ENCODE data around the gene NBEAL2. TPM values are rescaled to one million over a fixed set of nuclear protein-coding genes. Genes with fewer than 3 reads are reported as not detected.

Gene NBEAL2
- polyA plus RNA-seq, 4 donors, result 25.5 to 51.8 (median 40.5) TPM

- no peak for DNase-seq (ENCODE audit: low read depth in 4 of 4, low spot score in 2 of 4)
These were observed 6.1 kb downstream of the NBEAL2 start for GRCh38 chr3:46985588-46985987.

- no peak for DNase-seq (ENCODE audit: low read depth in 4 of 4, low spot score in 2 of 4)
These were observed 6.7 kb downstream of the NBEAL2 start for GRCh38 chr3:46986055-46986730.

GRCh38 chr3:46986782-46987310 is 7.4 kb downstream of the NBEAL2 start:
- DNase-seq (ENCODE audit: low read depth in 4 of 4, low spot score in 2 of 4), result no peak

GRCh38 chr3:46987319-46987742 is 7.9 kb downstream of the NBEAL2 start:
- no peak for DNase-seq (ENCODE audit: low read depth in 4 of 4, low spot score in 2 of 4)

DNA sequence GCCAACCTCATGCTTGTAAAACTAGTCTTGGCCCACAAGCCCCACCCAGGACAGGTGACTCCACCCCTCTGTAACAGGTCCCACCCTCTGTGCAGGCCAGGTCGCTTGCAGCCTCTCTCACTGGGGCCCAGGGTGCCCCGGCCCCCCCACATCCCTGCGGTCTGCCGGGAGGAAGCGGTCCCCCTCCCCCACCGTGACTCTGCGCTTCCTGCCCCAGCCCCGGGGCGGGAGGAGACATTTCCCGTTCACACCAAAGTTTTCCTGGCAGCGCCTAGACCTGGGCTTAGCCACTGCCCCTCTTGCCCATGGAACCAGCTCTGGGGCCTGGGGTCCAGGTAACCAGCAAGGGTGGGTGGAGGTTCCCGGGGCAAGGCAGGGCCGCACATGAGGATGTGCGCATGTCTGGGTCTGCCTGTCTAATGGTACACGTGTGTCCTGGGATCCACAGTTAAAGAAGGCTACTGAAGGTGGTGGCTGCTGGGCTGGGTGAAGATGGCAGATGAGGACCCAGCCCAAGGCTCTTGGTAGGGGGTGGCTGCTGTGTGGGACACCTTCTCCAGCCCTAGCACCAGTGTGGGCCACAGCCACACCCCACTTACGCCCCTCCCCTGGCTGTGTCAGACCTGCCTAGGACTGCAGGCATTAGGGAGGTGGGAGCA is 8.4 kb downstream of the NBEAL2 start:
- no peak for DNase-seq (ENCODE audit: low read depth in 4 of 4, low spot score in 2 of 4)

DNA sequence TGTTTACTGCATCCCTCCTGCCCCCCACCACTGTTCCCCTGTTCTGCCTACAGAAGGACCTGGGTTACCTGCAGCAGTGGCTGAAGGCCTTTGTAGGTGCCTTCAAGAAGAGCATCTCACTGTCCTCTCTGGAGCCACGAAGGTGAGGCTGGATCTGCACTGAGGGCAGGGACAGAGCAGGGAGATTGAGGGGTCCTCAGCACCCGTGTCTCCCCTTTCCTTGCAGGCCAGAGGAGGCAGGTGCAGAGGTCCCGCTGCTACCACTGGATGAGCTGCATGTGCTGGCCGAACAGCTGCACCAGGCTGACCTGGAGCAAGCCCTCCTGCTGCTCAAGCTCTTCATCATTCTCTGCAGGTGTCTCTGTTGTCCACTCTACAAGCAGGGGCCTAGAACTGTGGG is 9.2 kb downstream of the NBEAL2 start:
- no peak for DNase-seq (ENCODE audit: low read depth in 4 of 4, low spot score in 2 of 4)

DNA sequence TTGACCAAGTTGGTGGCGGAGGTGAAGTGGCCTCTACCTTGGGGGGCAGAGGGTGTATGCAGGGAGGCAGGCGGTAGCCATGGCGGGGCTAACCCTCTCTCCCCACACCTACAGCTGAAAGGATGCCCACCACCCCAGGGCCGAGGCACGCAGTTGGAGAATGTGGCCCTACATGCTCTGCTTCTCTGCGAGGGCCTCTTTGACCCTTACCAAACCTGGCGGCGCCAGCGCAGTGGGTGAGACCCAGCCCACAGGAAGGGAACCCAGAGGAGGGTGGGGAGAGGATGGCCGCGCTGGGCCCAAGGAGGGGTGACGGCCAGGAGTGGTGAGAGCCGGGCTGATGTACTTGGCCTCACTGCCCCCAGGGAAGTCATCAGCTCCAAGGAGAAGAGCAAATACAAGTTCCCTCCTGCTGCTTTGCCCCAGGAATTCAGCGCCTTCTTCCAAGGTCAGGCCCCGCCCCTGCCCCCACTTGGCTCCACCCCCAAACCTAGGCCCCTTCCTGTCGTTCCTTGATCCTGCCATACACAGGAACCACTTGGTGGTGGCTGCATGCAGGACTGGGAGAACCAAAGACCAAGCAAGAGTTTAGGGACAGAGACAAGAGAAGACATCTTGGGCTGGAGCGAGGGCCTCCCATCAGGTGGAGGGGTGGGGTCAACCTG is 9.8 kb downstream of the NBEAL2 start:
- no peak for DNase-seq (ENCODE audit: low read depth in 4 of 4, low spot score in 2 of 4)

GRCh38 chr3:46990573-46991374 is 11.3 kb downstream of the NBEAL2 start:
- no peak for DNase-seq (ENCODE audit: low read depth in 4 of 4, low spot score in 2 of 4)

- DNase-seq (ENCODE audit: low read depth in 4 of 4, low spot score in 2 of 4), result no peak
These were observed 12.1 kb downstream of the NBEAL2 start for GRCh38 chr3:46991406-46992165.

DNA sequence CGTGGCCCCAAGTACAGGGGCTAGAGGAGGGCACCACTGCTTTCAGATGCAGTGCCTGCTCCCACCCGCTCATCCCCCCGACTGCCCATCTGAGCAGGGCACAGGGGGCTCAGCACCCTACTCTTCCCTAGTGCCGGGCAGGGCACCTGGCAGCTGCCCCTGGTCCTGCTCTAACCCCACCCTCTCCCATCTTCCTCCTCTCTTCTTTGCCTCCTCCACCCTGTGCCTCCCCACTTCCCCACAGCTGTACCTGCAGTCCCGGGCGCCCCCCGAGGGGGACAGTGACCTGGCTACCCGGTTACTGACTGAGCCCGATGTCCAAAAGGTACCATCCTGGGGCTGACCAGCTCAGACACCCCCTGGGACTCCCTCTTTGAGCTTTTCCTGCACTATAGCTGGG is 12.8 kb downstream of the NBEAL2 start:
- no peak for DNase-seq (ENCODE audit: low read depth in 4 of 4, low spot score in 2 of 4)

- DNase-seq (ENCODE audit: low read depth in 4 of 4, low spot score in 2 of 4), result no peak
These were observed 13.8 kb downstream of the NBEAL2 start for GRCh38 chr3:46993292-46993691.

GRCh38 chr3:46993986-46994385 is 14.5 kb downstream of the NBEAL2 start:
- DNase-seq (ENCODE audit: low read depth in 4 of 4, low spot score in 2 of 4), result no peak

- no peak for DNase-seq (ENCODE audit: low read depth in 4 of 4, low spot score in 2 of 4)
These were observed 15.6 kb downstream of the NBEAL2 start for GRCh38 chr3:46994801-46995731.

GRCh38 chr3:46995901-46996562 is 16.6 kb downstream of the NBEAL2 start:
- DNase-seq (ENCODE audit: low read depth in 4 of 4, low spot score in 2 of 4), result no peak

GRCh38 chr3:46996689-46997452 is 17.4 kb downstream of the NBEAL2 start:
- DNase-seq (ENCODE audit: low read depth in 4 of 4, low spot score in 2 of 4), result no peak

- DNase-seq (ENCODE audit: low read depth in 4 of 4, low spot score in 2 of 4), result no peak
These were observed 18.1 kb downstream of the NBEAL2 start for GRCh38 chr3:46997453-46998091.

All from left renal cortex interstitium (tissue), 4 donors.